NB4 (cell line): ENCODE results near the gene ARHGAP15.

Experiments used
- DNase-seq: peaks from one replicate; pipeline ENCODE4 v3.0.0; 2010; ENCODE audit warnings: low read depth
- H3K4me3 ChIP-seq: one replicate; pipeline ENCODE4 v1.5.1; 2011; ENCODE audit warnings: mild to moderate bottlenecking, low read depth, low read length, moderate library complexity
- MYC ChIP-seq: IDR thresholded peaks from 2 replicates; pipeline ENCODE4 v1.6.1; 2011; ENCODE audit warnings: low read depth, low read length
- POLR2A ChIP-seq: IDR thresholded peaks from 2 replicates; pipeline ENCODE4 v1.6.1; 2011; ENCODE audit warnings: mild to moderate bottlenecking; ENCODE audit not compliant: insufficient read length; ENCODE audit errors: extremely low read depth
- TF ChIP-seq, protein P1 (sequence below): IDR thresholded peaks from 2 replicates; pipeline ENCODE4 v1.6.1; 2011; ENCODE audit warnings: low read depth, low read length
- TF ChIP-seq, protein P2 (sequence below): IDR thresholded peaks from one replicate; pipeline ENCODE4 v1.5.1; 2012; ENCODE audit warnings: low read depth, low read length

ARHGAP15 gene

GRCh38 chr2:143635936-143636335, 506.7 kb downstream of the ARHGAP15 start:
- no peak for DNase-seq
- no peak overlapping the region for H3K4me3 ChIP-seq
- TF ChIP-seq MYC, result no peak
- TF ChIP-seq POLR2A, result no peak
- TF ChIP-seq, protein P1, sequence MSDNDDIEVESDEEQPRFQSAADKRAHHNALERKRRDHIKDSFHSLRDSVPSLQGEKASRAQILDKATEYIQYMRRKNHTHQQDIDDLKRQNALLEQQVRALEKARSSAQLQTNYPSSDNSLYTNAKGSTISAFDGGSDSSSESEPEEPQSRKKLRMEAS, result no peak
- TF ChIP-seq, protein P2, sequence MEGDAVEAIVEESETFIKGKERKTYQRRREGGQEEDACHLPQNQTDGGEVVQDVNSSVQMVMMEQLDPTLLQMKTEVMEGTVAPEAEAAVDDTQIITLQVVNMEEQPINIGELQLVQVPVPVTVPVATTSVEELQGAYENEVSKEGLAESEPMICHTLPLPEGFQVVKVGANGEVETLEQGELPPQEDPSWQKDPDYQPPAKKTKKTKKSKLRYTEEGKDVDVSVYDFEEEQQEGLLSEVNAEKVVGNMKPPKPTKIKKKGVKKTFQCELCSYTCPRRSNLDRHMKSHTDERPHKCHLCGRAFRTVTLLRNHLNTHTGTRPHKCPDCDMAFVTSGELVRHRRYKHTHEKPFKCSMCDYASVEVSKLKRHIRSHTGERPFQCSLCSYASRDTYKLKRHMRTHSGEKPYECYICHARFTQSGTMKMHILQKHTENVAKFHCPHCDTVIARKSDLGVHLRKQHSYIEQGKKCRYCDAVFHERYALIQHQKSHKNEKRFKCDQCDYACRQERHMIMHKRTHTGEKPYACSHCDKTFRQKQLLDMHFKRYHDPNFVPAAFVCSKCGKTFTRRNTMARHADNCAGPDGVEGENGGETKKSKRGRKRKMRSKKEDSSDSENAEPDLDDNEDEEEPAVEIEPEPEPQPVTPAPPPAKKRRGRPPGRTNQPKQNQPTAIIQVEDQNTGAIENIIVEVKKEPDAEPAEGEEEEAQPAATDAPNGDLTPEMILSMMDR, result no peak

- TF ChIP-seq MYC, result no peak
- TF ChIP-seq, protein P2, result no peak
- no peak for TF ChIP-seq POLR2A
- DNase-seq, result no peak
- H3K4me3 ChIP-seq, result no peak overlapping the region
Measured at GRCh38 chr2:143640826-143641225, 511.6 kb downstream of the ARHGAP15 start.

GRCh38 chr2:143645921-143646645, 516.9 kb downstream of the ARHGAP15 start:
- H3K4me3 ChIP-seq, result no peak overlapping the region
- no peak for DNase-seq
- TF ChIP-seq, protein P2, result no peak
- TF ChIP-seq, protein P1, result no peak
- TF ChIP-seq POLR2A, result no peak
- no peak for TF ChIP-seq MYC

- no peak for DNase-seq
- TF ChIP-seq, protein P2, result no peak
- TF ChIP-seq POLR2A (no peak), MYC (no peak)
- TF ChIP-seq, protein P1, result no peak
- H3K4me3 ChIP-seq, result no peak overlapping the region
Measured at GRCh38 chr2:143649226-143649740, 520.1 kb downstream of the ARHGAP15 start.

DNA sequence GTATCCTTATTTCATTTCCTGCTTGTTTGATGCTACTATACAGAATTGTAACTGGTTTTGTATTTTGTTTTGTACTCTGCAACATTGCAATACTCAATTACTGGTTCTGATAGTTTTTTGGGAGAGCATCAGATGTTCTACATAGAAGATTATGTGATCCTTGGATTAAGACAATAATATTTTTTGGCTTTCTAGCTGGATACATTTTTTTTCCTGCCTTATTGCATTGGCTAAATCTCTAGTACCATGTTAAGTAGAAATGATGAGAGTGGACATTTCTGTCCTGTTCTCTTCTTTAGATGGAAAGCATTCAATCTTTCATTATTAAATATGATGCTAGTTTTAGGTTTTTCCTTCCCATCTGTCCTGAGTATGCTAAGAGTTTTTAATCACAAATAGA, 523.5 kb downstream of the ARHGAP15 start:
- no peak overlapping the region for H3K4me3 ChIP-seq
- DNase-seq, result no peak
- TF ChIP-seq POLR2A, result no peak
- TF ChIP-seq, protein P1, result no peak
- TF ChIP-seq MYC, result no peak
- TF ChIP-seq, protein P2, result no peak
